HL-60 (cell line): ENCODE data around the gene CDCA4.

Experiments used
- CTCF ChIP-seq: IDR thresholded peaks from one replicate; pipeline ENCODE4 v1.5.1; 2011; ENCODE audit warnings: low read length, control low read depth, inconsistent platforms; ENCODE audit not compliant: insufficient read depth
- POLR2AphosphoS5 ChIP-seq: IDR thresholded peaks from 2 replicates; pipeline ENCODE4 v1.6.1; 2012; ENCODE audit warnings: low read depth
- REST ChIP-seq: IDR thresholded peaks from 2 replicates; pipeline ENCODE4 v1.6.1; 2012; ENCODE audit warnings: low read depth; ENCODE audit not compliant: insufficient replicate concordance
- SPI1 ChIP-seq: IDR thresholded peaks from 2 replicates; pipeline ENCODE4 v1.6.1; 2012; ENCODE audit warnings: low read depth, mild to moderate bottlenecking, borderline replicate concordance

- TF ChIP-seq POLR2AphosphoS5 (no peak), CTCF (peak; percentile 94), REST (no peak), SPI1 (no peak)
Observed at GRCh38 chr14:104976198-104977007, 44.5 kb downstream of the CDCA4 start.
